ENCODE measurements around the gene EYS.

DNA sequence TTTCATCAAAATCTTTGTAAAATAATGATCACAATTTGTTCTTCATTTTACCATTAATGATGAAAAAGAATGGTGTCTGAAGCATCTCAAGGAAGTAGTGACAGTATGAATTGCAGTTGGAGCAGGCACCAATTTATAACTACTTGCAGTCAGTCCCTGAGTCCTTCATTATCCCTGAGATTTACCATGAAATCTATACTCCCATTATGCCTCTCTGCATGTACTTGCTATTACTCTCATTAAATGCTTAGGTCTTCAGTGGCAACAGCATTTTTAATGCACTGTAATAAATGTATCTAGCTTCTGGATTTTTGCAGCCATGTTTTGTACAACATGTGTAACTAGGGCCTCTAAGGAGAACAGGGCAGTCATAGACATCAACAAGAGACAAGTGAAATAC is 708.8 kb downstream of the EYS start:
- TF ChIP-seq, protein P1, sequence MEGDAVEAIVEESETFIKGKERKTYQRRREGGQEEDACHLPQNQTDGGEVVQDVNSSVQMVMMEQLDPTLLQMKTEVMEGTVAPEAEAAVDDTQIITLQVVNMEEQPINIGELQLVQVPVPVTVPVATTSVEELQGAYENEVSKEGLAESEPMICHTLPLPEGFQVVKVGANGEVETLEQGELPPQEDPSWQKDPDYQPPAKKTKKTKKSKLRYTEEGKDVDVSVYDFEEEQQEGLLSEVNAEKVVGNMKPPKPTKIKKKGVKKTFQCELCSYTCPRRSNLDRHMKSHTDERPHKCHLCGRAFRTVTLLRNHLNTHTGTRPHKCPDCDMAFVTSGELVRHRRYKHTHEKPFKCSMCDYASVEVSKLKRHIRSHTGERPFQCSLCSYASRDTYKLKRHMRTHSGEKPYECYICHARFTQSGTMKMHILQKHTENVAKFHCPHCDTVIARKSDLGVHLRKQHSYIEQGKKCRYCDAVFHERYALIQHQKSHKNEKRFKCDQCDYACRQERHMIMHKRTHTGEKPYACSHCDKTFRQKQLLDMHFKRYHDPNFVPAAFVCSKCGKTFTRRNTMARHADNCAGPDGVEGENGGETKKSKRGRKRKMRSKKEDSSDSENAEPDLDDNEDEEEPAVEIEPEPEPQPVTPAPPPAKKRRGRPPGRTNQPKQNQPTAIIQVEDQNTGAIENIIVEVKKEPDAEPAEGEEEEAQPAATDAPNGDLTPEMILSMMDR (IDR thresholded peaks at IDR 0.05): no peak
- TF ChIP-seq EP300 (IDR thresholded peaks at IDR 0.05): no peak
- no peak for TF ChIP-seq POLR2A (IDR thresholded peaks at IDR 0.05)

Data from stomach (tissue), 4 donors.